ENCODE measurements around the gene TADA2B.

TADA2B gene

GRCh38 chr4:7016086-7016485 lies 27.1 kb upstream of the TADA2B start:
- TF ChIP-seq CTCF (IDR thresholded peaks at IDR 0.05; ENCODE audit: low read depth, low read length), result no peak
- no peak for DNase-seq (ENCODE audit: low read depth in 2 of 2)

GRCh38 chr4:7016512-7016911 lies 26.7 kb upstream of the TADA2B start:
- DNase-seq (ENCODE audit: low read depth in 2 of 2), result no peak
- no peak for TF ChIP-seq CTCF (IDR thresholded peaks at IDR 0.05; ENCODE audit: low read depth, low read length)
- H3K4me3 ChIP-seq (replicated peaks in 1 of 2; ENCODE audit: low read depth in 2 of 2, low read length in 2 of 2), result no peak overlapping the region

More at GRCh38 chr4:7016086-7016485, 27.1 kb upstream of the TADA2B start:
- H3K4me3 ChIP-seq (replicated peaks in 1 of 2; ENCODE audit: low read depth in 2 of 2, low read length in 2 of 2), result no peak overlapping the region

GRCh38 chr4:7017446-7018048 lies 25.6 kb upstream of the TADA2B start:
- TF ChIP-seq CTCF (IDR thresholded peaks at IDR 0.05; ENCODE audit: low read depth, low read length), result no peak
- DNase-seq (ENCODE audit: low read depth in 2 of 2), result no peak
- H3K4me3 ChIP-seq (replicated peaks in 1 of 2; ENCODE audit: low read depth in 2 of 2, low read length in 2 of 2), result no peak overlapping the region

- H3K4me3 ChIP-seq (replicated peaks in 1 of 2; ENCODE audit: low read depth in 2 of 2, low read length in 2 of 2), result no peak overlapping the region
- TF ChIP-seq CTCF (IDR thresholded peaks at IDR 0.05; ENCODE audit: low read depth, low read length), result no peak
- no peak for DNase-seq (ENCODE audit: low read depth in 2 of 2)
These were observed 24.9 kb upstream of the TADA2B start for GRCh38 chr4:7018281-7018680.

GRCh38 chr4:7019367-7019766 lies 23.8 kb upstream of the TADA2B start:
- H3K4me3 ChIP-seq (replicated peaks in 1 of 2; ENCODE audit: low read depth in 2 of 2, low read length in 2 of 2), result no peak overlapping the region
- no peak for TF ChIP-seq CTCF (IDR thresholded peaks at IDR 0.05; ENCODE audit: low read depth, low read length)
- no peak for DNase-seq (ENCODE audit: low read depth in 2 of 2)

GRCh38 chr4:7020290-7020689 lies 22.9 kb upstream of the TADA2B start:
- no peak for DNase-seq (ENCODE audit: low read depth in 2 of 2)
- no peak for TF ChIP-seq CTCF (IDR thresholded peaks at IDR 0.05; ENCODE audit: low read depth, low read length)
- no peak overlapping the region for H3K4me3 ChIP-seq (replicated peaks in 1 of 2; ENCODE audit: low read depth in 2 of 2, low read length in 2 of 2)

GRCh38 chr4:7020856-7021255 lies 22.3 kb upstream of the TADA2B start:
- DNase-seq (ENCODE audit: low read depth in 2 of 2), result no peak
- no peak overlapping the region for H3K4me3 ChIP-seq (replicated peaks in 1 of 2; ENCODE audit: low read depth in 2 of 2, low read length in 2 of 2)
- TF ChIP-seq CTCF (IDR thresholded peaks at IDR 0.05; ENCODE audit: low read depth, low read length), result no peak
